ENCODE measurements around the gene IFT88.

The IFT88 gene

DNA sequence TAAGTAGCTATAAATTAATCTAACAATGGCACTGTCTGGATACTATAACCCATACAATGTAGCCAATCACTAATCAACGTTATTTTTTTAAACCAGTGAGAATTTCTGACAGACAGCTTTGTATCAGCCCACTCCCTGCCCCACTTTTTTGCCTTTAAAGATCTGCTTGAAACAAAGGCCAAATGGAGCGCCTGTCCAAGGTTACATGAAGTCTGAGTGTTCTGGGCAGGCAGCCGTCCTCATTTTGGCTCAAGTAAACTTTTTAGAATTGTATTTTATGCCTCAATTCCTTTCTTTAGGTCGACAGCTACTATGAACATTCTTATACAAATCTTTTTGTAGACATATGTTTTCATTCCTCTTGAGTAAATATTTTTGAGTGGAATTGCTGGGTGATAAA, 6.2 kb downstream of the IFT88 start:
- no peak for TF ChIP-seq EZH2 (IDR thresholded peaks at IDR 0.05)
- no peak for TF ChIP-seq FOXP2 (optimal IDR thresholded peaks at IDR 0.05; ENCODE audit: control extremely low read depth, extremely low read length, insufficient read depth)
- no peak for DNase-seq (ENCODE audit: low read depth, low spot score)
- H3K9ac ChIP-seq (ENCODE audit: insufficient read length) = no peak overlapping the region
- no peak overlapping the region for H3K27ac ChIP-seq
- H3K9me3 ChIP-seq (ENCODE audit: low read depth, low read length) = no peaks in the 10 kb centered on the region; the same call in 1 of the 2 replicates
- no peak overlapping the region for H3K4me3 ChIP-seq
- peaks cover 16% of the 10 kb centered on the region for H3K36me3 ChIP-seq (ENCODE audit: insufficient read depth, low read length)

DNA sequence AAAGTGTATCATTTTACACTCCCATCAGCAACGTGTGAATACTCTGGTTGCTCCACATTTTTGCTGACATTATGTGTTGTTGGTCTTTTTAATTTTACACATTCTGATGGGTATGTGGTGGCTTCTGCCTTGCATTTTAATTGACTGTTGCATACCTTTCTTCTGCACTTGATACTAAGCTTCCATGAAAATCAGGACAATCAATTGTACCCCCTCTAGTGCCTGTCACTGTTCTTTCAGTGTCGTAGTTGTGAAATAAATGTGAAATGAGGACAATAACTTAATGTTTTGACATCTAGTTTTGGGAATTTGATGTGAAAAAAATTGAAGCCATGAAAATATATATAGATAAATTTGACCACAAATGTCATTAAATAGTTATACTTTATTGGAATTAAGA, 6.7 kb downstream of the IFT88 start:
- Histone ChIP-seq H3K27ac (no peak overlapping the region), H3K4me3 (no peak overlapping the region), H3K36me3 (ENCODE audit: insufficient read depth, low read length) (peaks cover 19% of the 10 kb centered on the region), H3K9ac (ENCODE audit: insufficient read length) (no peak overlapping the region), H3K9me3 (ENCODE audit: low read depth, low read length) (no peaks in the 10 kb centered on the region; the same call in 1 of the 2 replicates)
- TF ChIP-seq FOXP2 (optimal IDR thresholded peaks at IDR 0.05; ENCODE audit: control extremely low read depth, extremely low read length, insufficient read depth) (no peak), EZH2 (IDR thresholded peaks at IDR 0.05) (no peak), POLR2AphosphoS5 (IDR thresholded peaks at IDR 0.05; ENCODE audit: borderline replicate concordance, low read depth, low read length) (no peak)
- DNase-seq (ENCODE audit: low read depth, low spot score) = no peak

DNA sequence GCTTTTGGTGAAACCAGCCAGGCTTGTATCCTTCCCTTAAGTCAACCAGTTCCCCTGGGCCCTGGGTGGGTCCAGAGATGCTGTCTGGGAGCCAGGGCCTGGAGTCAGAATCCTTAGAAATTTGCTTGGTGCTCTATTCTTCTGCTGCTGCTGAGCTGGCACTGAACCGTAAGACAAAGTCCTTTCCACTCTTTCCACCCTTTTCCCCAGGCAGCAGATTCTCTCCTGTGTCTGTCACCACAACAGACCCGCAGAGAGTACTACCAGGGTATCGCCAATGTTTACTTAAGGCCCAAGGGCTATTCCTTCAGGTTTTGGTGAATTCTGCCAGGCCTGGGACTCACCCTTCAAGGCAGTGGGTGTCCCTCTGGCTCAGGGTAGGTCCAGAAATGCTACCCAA, 12.2 kb downstream of the IFT88 start:
- Histone ChIP-seq H3K9ac (ENCODE audit: insufficient read length) (no peak overlapping the region), H3K4me3 (no peak overlapping the region), H3K27ac (no peak overlapping the region), H3K9me3 (ENCODE audit: low read depth, low read length) (peaks cover 11% of the 10 kb centered on the region; the same call in 1 of the 2 replicates), H3K36me3 (ENCODE audit: insufficient read depth, low read length) (peaks cover 61% of the 10 kb centered on the region)
- no peak for DNase-seq (ENCODE audit: low read depth, low spot score)
- TF ChIP-seq EZH2 (IDR thresholded peaks at IDR 0.05) (no peak), POLR2AphosphoS5 (IDR thresholded peaks at IDR 0.05; ENCODE audit: borderline replicate concordance, low read depth, low read length) (no peak), FOXP2 (optimal IDR thresholded peaks at IDR 0.05; ENCODE audit: control extremely low read depth, extremely low read length, insufficient read depth) (no peak)

DNA sequence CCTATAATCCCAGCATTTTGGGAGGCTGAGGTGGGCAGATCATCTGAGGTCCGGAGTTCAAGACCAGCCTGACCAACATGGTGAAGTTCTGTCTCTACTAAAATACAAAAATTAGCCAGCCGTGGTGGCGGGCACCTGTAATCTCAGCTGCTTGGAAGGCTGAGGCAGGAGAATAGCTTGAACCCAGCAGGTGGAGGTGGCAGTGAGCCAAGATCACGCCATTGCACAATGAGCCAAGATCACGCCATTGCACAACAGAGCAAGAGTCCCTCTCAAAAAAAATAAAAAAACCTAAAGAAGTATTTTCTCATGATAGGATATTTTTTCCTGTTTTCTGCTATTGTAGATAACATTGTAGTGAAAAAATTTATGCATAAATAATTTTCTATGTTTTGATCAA, 13.3 kb downstream of the IFT88 start:
- TF ChIP-seq FOXP2 (optimal IDR thresholded peaks at IDR 0.05; ENCODE audit: control extremely low read depth, extremely low read length, insufficient read depth) = no peak
- no peak for TF ChIP-seq POLR2AphosphoS5 (IDR thresholded peaks at IDR 0.05; ENCODE audit: borderline replicate concordance, low read depth, low read length)
- no peak for TF ChIP-seq EZH2 (IDR thresholded peaks at IDR 0.05)
- H3K9ac ChIP-seq (ENCODE audit: insufficient read length) = no peak overlapping the region
- H3K9me3 ChIP-seq (ENCODE audit: low read depth, low read length) = peaks cover 16% of the 10 kb centered on the region
- H3K27ac ChIP-seq = no peak overlapping the region
- DNase-seq (ENCODE audit: low read depth, low spot score) = no peak
- no peak overlapping the region for H3K4me3 ChIP-seq
- peaks cover 63% of the 10 kb centered on the region for H3K36me3 ChIP-seq (ENCODE audit: insufficient read depth, low read length)

DNA sequence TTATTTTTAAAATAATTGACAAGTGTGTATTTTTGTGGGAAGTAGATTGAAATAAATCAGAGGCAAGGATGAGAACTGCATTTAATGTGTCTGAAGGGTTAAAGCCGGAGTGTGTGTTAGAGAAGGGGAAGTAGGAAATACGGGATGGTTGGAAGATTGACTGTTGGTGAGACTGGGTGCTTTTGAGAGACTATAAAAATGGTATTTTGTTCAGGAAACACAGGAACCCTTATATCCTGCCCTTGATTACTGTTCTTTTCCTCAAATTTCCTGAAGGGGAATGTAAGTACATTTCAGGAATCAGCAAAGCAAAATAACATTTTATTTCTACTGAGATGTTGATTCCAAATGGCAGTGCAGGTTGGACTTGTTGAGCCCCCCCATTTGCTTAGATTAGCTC, 15.1 kb downstream of the IFT88 start:
- Histone ChIP-seq H3K9me3 (ENCODE audit: low read depth, low read length) (peaks cover 16% of the 10 kb centered on the region), H3K36me3 (ENCODE audit: insufficient read depth, low read length) (peaks cover 73% of the 10 kb centered on the region), H3K9ac (ENCODE audit: insufficient read length) (no peak overlapping the region), H3K27ac (no peak overlapping the region), H3K4me3 (no peak overlapping the region)
- DNase-seq (ENCODE audit: low read depth, low spot score) = no peak
- no peak for TF ChIP-seq POLR2AphosphoS5 (IDR thresholded peaks at IDR 0.05; ENCODE audit: borderline replicate concordance, low read depth, low read length)
- no peak for TF ChIP-seq EZH2 (IDR thresholded peaks at IDR 0.05)
- no peak for TF ChIP-seq FOXP2 (optimal IDR thresholded peaks at IDR 0.05; ENCODE audit: control extremely low read depth, extremely low read length, insufficient read depth)

DNA sequence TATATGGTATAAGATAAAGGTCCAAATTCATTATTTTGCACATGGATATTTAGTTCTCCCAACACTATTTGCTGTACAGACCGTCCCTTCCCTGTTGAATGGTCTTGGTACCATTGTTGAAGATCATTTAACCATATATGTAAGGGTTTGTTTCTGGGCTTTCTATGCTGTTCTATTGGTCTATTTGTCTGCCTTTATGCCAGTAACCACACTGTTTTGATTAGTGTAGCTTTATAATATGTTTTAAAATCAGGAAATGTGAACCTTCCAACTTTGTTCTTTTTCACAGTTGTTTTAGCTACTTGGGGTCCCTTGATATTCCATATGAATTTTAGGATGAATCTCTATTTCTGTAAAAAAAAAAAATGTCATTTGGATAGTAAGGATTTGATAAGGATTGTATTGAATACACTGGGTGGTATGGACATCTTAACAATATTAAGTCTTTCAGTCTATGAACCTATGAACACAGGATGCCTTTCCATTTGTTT, 16.9 kb downstream of the IFT88 start:
- H3K36me3 ChIP-seq (ENCODE audit: insufficient read depth, low read length) = peaks cover 68% of the 10 kb centered on the region
- H3K9ac ChIP-seq (ENCODE audit: insufficient read length) = no peak overlapping the region
- H3K4me3 ChIP-seq = no peak overlapping the region
- no peak overlapping the region for H3K27ac ChIP-seq
- no peak for DNase-seq (ENCODE audit: low read depth, low spot score)
- H3K9me3 ChIP-seq (ENCODE audit: low read depth, low read length) = peaks cover 16% of the 10 kb centered on the region
- TF ChIP-seq EZH2 (IDR thresholded peaks at IDR 0.05) (no peak), POLR2AphosphoS5 (IDR thresholded peaks at IDR 0.05; ENCODE audit: borderline replicate concordance, low read depth, low read length) (no peak), FOXP2 (optimal IDR thresholded peaks at IDR 0.05; ENCODE audit: control extremely low read depth, extremely low read length, insufficient read depth) (no peak)

DNA sequence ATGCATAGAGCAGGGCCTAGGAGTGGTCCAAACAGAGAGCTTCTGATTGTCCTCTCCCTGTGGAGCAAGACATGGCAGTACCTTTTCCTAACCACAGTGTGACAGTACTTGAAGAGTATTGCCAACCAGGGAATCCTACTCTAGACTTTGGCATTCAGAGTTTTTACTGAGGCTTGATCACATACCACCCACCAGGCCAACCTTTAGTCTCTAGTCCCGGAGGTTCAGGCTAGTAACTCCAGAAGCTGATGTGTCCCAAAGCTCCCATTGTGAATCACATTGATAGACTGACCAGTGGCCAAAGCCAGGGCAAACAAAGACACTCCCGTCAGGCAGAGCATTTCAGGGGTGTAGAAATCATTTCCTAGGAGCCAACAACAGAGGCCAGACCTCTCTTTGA, 18.4 kb downstream of the IFT88 start:
- peaks cover 16% of the 10 kb centered on the region for H3K9me3 ChIP-seq (ENCODE audit: low read depth, low read length)
- H3K36me3 ChIP-seq (ENCODE audit: insufficient read depth, low read length) = peaks cover 60% of the 10 kb centered on the region
- no peak overlapping the region for H3K4me3 ChIP-seq
- TF ChIP-seq FOXP2 (optimal IDR thresholded peaks at IDR 0.05; ENCODE audit: control extremely low read depth, extremely low read length, insufficient read depth) (no peak), EZH2 (IDR thresholded peaks at IDR 0.05) (no peak), POLR2AphosphoS5 (IDR thresholded peaks at IDR 0.05; ENCODE audit: borderline replicate concordance, low read depth, low read length) (no peak)
- no peak overlapping the region for H3K27ac ChIP-seq
- H3K9ac ChIP-seq (ENCODE audit: insufficient read length) = no peak overlapping the region
- no peak for DNase-seq (ENCODE audit: low read depth, low spot score)

DNA sequence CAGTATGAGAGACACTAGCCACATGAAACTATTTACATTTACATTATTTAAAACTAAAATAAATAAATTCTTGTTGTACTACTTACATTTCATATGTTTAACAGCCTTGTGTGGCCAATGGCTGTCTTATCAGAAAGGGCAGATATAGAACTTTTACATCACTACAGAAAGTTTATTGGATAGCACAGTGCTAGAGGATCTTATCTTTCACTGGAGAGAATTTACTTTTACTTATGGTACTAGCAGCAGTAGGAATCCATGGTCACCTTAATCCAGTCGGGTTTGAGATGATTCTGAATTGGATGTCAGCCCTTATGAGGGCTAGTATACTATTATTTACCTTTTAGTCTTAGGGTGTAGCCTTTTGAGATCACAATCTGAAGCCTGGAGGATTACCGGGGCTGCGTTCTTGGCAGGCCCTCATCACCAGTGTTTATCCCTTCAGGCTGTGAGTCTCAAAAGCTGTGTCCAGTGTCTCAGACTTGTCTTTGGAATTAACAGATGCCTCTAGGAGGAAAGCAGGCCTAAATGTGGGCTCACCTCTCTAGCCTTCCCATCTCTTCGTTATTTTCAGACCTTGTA, 21.7 kb downstream of the IFT88 start:
- H3K27ac ChIP-seq = no peak overlapping the region
- TF ChIP-seq FOXP2 (optimal IDR thresholded peaks at IDR 0.05; ENCODE audit: control extremely low read depth, extremely low read length, insufficient read depth) (no peak), POLR2AphosphoS5 (IDR thresholded peaks at IDR 0.05; ENCODE audit: borderline replicate concordance, low read depth, low read length) (no peak), EZH2 (IDR thresholded peaks at IDR 0.05) (no peak)
- no peak overlapping the region for H3K9ac ChIP-seq (ENCODE audit: insufficient read length)
- H3K36me3 ChIP-seq (ENCODE audit: insufficient read depth, low read length) = peaks cover 40% of the 10 kb centered on the region
- H3K9me3 ChIP-seq (ENCODE audit: low read depth, low read length) = peaks cover 10% of the 10 kb centered on the region
- DNase-seq (ENCODE audit: low read depth, low spot score) = no peak
- no peak overlapping the region for H3K4me3 ChIP-seq

DNA sequence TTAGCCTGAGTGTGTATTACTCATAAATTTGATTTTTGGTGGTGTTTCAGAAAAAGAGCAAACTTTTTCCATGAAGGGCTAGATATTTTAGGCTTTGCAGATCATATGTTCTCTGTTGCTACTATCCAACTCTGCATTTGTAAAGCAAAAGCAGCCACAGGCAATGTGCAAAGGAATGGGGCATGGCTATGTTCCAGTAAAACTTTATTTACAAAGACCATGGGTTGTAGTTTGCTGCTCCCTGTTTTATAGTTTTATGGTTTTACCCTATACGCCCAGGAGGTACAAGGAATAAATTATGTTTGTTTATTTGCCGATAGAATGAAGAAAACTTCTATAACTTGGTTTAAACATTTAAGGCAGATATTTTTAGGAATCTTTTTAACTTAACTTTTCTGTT, 23.6 kb downstream of the IFT88 start:
- H3K4me3 ChIP-seq = 0 out of 2 replicates have a peak overlapping the region, but pooled peaks have one; percentile 7
- no peak overlapping the region for H3K27ac ChIP-seq
- no peak for DNase-seq (ENCODE audit: low read depth, low spot score)
- no peaks in the 10 kb centered on the region for H3K9me3 ChIP-seq (ENCODE audit: low read depth, low read length)
- H3K9ac ChIP-seq (ENCODE audit: insufficient read length) = no peak overlapping the region
- no peak for TF ChIP-seq POLR2AphosphoS5 (IDR thresholded peaks at IDR 0.05; ENCODE audit: borderline replicate concordance, low read depth, low read length)
- TF ChIP-seq FOXP2 (optimal IDR thresholded peaks at IDR 0.05; ENCODE audit: control extremely low read depth, extremely low read length, insufficient read depth) = no peak
- no peak for TF ChIP-seq EZH2 (IDR thresholded peaks at IDR 0.05)
- peaks cover 22% of the 10 kb centered on the region for H3K36me3 ChIP-seq (ENCODE audit: insufficient read depth, low read length)

Data from SK-N-MC (cell line).